Calu3 (cell line): ENCODE data around the gene SLC24A3. TPM values are rescaled to one million over a fixed set of nuclear protein-coding genes. Genes with fewer than 3 reads are reported as not detected.

ENCODE experiments used
- BruUV-seq: library from RNA; stranded (reverse); fragments of 400-500 nt; replicated peaks from 2 replicates; lab custom pipeline; 2021; lab: Mats Ljungman, UMichigan
- CTCF ChIA-PET: fragments of 300-600 bp; sonication (Branson Sonifier 250); formaldehyde crosslinking; loops from one replicate; lab custom pipeline; 2022; ENCODE audit warnings: antibody characterized with exemption; lab: Charles Lee
- DNase-seq: peaks from one replicate; pipeline ENCODE4 v3.0.0; 2022
- H3K27ac Mint-ChIP-seq: one replicate; pipeline ENCODE4 v1.8.0; 2022; ENCODE audit warnings: mixed read lengths; ENCODE audit not compliant: unreplicated experiment
- H3K27me3 Mint-ChIP-seq: one replicate; pipeline ENCODE4 v1.8.0; 2022; ENCODE audit warnings: mixed read lengths; ENCODE audit not compliant: unreplicated experiment
- H3K36me3 Mint-ChIP-seq: one replicate; pipeline ENCODE4 v1.8.0; 2022; ENCODE audit warnings: mild to moderate bottlenecking, moderate library complexity, mixed read lengths; ENCODE audit not compliant: insufficient read depth, unreplicated experiment
- H3K4me1 Mint-ChIP-seq: one replicate; pipeline ENCODE4 v1.8.0; 2022; ENCODE audit warnings: mild to moderate bottlenecking, low read depth, mixed read lengths; ENCODE audit not compliant: unreplicated experiment
- H3K4me3 Mint-ChIP-seq: one replicate; pipeline ENCODE4 v1.8.0; 2022; ENCODE audit warnings: mild to moderate bottlenecking, low read depth, moderate library complexity, mixed read lengths; ENCODE audit not compliant: unreplicated experiment
- H3K9me3 Mint-ChIP-seq: one replicate; pipeline ENCODE4 v1.8.0; 2022; ENCODE audit warnings: low read depth, mixed read lengths; ENCODE audit not compliant: unreplicated experiment
- intact Hi-C: fragments of 100-400 bp; cut with micrococcal nuclease; formaldehyde crosslinking; loops from one replicate; pipeline ENCODE4 v1.10.0; 2022; ENCODE audit not compliant: unreplicated experiment
- total RNA-seq: library from RNA; stranded (reverse); gene quantifications from 2 replicates; pipeline ENCODE4 v1.2.3, GENCODE V29; 2022
- TF ChIP-seq, protein P1 (sequence below): fragments of 200-600 bp; IDR thresholded peaks from one replicate; pipeline ENCODE4 v1.8.0; 2022; ENCODE audit warnings: antibody characterized with exemption; ENCODE audit not compliant: unreplicated experiment

Gene SLC24A3
- total RNA-seq, 1 experiment from 2014 or later: not detected

DNA sequence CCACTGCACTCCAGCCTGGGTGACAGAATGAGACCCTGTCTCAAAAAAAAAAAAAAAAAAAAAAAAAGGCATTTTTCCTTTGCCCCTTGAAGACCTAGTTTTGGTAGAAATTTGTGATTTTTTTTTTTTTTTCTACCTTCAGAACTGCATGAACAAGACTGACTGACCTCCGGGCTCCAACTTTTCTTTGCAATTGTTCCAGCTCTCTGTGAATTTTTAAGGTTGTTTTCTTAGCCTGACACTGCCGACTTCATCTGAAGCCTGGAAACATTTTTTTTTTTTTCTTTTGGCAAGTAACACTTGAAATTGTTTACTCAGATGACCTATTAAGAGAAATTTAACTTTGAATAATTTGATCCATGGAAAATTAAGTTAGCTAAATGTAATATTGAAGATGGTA is 73.0 kb downstream of the SLC24A3 start:
- Mint-ChIP-seq H3K9me3 (no peaks in the 10 kb centered on the region), H3K27ac (no peak overlapping the region), H3K4me1 (no peaks in the 10 kb centered on the region), H3K27me3 (no peaks in the 10 kb centered on the region), H3K4me3 (no peak overlapping the region), H3K36me3 (no peaks in the 10 kb centered on the region)
- no peak for DNase-seq
- CTCF ChIA-PET: no interaction called here
- TF ChIP-seq, protein P1, sequence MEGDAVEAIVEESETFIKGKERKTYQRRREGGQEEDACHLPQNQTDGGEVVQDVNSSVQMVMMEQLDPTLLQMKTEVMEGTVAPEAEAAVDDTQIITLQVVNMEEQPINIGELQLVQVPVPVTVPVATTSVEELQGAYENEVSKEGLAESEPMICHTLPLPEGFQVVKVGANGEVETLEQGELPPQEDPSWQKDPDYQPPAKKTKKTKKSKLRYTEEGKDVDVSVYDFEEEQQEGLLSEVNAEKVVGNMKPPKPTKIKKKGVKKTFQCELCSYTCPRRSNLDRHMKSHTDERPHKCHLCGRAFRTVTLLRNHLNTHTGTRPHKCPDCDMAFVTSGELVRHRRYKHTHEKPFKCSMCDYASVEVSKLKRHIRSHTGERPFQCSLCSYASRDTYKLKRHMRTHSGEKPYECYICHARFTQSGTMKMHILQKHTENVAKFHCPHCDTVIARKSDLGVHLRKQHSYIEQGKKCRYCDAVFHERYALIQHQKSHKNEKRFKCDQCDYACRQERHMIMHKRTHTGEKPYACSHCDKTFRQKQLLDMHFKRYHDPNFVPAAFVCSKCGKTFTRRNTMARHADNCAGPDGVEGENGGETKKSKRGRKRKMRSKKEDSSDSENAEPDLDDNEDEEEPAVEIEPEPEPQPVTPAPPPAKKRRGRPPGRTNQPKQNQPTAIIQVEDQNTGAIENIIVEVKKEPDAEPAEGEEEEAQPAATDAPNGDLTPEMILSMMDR: no peak
- intact Hi-C loops: no loop called here
- BruUV-seq: no TSS peak

DNA sequence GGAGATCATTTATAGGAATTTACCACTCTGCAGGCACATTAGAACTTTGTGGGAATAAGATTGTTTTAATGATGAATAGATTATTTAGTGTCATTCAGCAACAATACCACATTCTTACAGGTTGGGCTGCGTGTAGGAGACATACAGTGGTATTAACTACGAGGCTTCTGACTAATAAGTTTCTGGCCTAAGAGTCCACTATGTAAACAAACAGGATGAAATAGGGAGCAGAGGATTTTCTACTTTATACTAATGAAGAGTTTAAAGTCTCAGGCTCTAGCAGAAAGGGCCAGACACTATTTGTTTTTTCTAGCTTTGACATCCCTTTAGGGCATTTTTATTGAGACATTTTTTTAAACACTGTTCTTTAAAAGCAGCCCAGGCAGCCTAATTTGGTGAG is 75.6 kb downstream of the SLC24A3 start:
- CTCF ChIA-PET: no interaction called here
- no peak overlapping the region for H3K27ac Mint-ChIP-seq
- no TSS peak for BruUV-seq
- H3K9me3 Mint-ChIP-seq: no peaks in the 10 kb centered on the region
- no peaks in the 10 kb centered on the region for H3K36me3 Mint-ChIP-seq
- H3K4me1 Mint-ChIP-seq: no peaks in the 10 kb centered on the region
- intact Hi-C loops: no loop called here
- no peaks in the 10 kb centered on the region for H3K27me3 Mint-ChIP-seq
- DNase-seq: no peak
- TF ChIP-seq, protein P1: no peak
- no peak overlapping the region for H3K4me3 Mint-ChIP-seq

DNA sequence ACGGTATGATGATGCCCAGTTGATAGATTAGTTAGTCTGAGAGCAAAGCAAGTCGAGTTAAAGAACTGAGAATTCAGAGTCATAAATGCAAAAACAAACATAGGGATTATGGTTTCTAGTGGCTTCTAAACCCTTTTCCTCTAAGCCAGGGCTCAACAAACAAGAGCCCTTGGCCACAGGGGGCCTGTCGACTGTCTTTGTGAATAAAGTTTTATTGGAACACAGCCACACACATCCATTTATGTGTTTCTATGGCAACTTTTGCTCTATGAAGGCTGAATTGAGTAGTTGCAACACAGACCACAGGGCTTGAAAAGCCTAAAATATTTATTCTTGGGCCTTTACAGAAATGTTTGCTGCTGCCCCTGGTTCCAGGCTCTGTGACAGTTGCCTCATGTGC is 76.2 kb downstream of the SLC24A3 start:
- BruUV-seq: no TSS peak
- H3K9me3 Mint-ChIP-seq: no peaks in the 10 kb centered on the region
- intact Hi-C loops: no loop called here
- no peak overlapping the region for H3K27ac Mint-ChIP-seq
- H3K27me3 Mint-ChIP-seq: no peaks in the 10 kb centered on the region
- DNase-seq: no peak
- no peaks in the 10 kb centered on the region for H3K36me3 Mint-ChIP-seq
- TF ChIP-seq, protein P1: no peak
- no peaks in the 10 kb centered on the region for H3K4me1 Mint-ChIP-seq
- H3K4me3 Mint-ChIP-seq: no peak overlapping the region
- CTCF ChIA-PET: no interaction called here

DNA sequence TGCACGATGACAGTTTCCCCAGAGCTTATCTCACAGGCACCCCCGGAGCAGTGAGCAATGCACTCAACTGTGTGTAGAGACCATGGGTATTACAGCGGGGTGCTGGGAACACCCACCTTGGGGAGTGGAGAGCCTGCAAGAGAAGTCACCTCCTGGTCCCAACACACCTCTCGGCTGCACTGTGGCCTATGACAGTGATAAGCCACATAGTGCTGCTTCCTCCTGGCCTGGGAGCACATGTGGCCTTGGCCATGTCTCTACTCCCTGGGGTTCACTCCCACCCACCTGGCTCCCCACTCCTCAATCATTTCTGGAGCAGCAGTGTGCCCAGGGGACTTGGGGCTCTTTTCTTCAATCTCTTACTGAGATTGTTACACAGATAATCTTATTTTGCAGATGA is 77.0 kb downstream of the SLC24A3 start:
- TF ChIP-seq, protein P1: no peak
- H3K9me3 Mint-ChIP-seq: no peaks in the 10 kb centered on the region
- no peak overlapping the region for H3K4me3 Mint-ChIP-seq
- no TSS peak for BruUV-seq
- no peak overlapping the region for H3K27ac Mint-ChIP-seq
- no peak for DNase-seq
- intact Hi-C loops: no loop called here
- CTCF ChIA-PET: no interaction called here
- no peaks in the 10 kb centered on the region for H3K36me3 Mint-ChIP-seq
- H3K27me3 Mint-ChIP-seq: no peaks in the 10 kb centered on the region
- H3K4me1 Mint-ChIP-seq: no peaks in the 10 kb centered on the region
